WTC11 (cell line): ENCODE results near the gene TATDN2. TPM values are rescaled to one million over a fixed set of nuclear protein-coding genes. Genes with fewer than 3 reads are reported as not detected.

Source experiments
- ATAC-seq: fragments of 200-7000 bp; cut with Tn5 transposase; 2 replicates; pipeline ENCODE4 v1.10.0; 2021; ENCODE audit warnings: mild to moderate bottlenecking, moderate library complexity
- CTCF ChIA-PET: fragments of 300-600 bp; sonication (Branson Sonifier 250); formaldehyde crosslinking; loops from one replicate; lab custom pipeline; 2021; ENCODE audit warnings: antibody characterized with exemption; lab: Charles Lee
- POLR2A ChIA-PET: fragments of 350-600 bp; sonication (Branson Sonifier 250); formaldehyde crosslinking; loops from one replicate; lab custom pipeline; 2021; ENCODE audit warnings: antibody characterized with exemption; lab: Charles Lee
- DNase-seq: peaks from one replicate; pipeline ENCODE4 v3.0.0; 2021; ENCODE audit warnings: low spot score
- H3K27ac Mint-ChIP-seq: 2 replicates; pipeline ENCODE4 v1.8.0; 2021; ENCODE audit warnings: mixed read lengths
- H3K27me3 Mint-ChIP-seq: 2 replicates; pipeline ENCODE4 v1.8.0; 2021; ENCODE audit warnings: low read depth, mild to moderate bottlenecking, moderate library complexity, mixed read lengths
- H3K36me3 Mint-ChIP-seq: 2 replicates; pipeline ENCODE4 v1.8.0; 2021; ENCODE audit warnings: mixed read lengths
- H3K4me1 Mint-ChIP-seq: 2 replicates; pipeline ENCODE4 v1.8.0; 2022; ENCODE audit warnings: mixed read lengths
- H3K4me3 Mint-ChIP-seq: 2 replicates; pipeline ENCODE4 v1.8.0; 2021; ENCODE audit warnings: mild to moderate bottlenecking, moderate library complexity, mixed read lengths
- H3K9me3 Mint-ChIP-seq: 2 replicates; pipeline ENCODE4 v1.8.0; 2021; ENCODE audit warnings: mixed read lengths
- AFF4 ChIP-seq: sonication (generic); formaldehyde crosslinking; IDR thresholded peaks from 2 replicates; pipeline ENCODE4 v1.8.1; 2023; ENCODE audit warnings: mild to moderate bottlenecking, missing genetic modification reagents, borderline replicate concordance
- ATF1 ChIP-seq: sonication (generic); formaldehyde crosslinking; IDR thresholded peaks from 2 replicates; pipeline ENCODE4 v1.8.1; 2023; ENCODE audit warnings: mild to moderate bottlenecking, moderate library complexity, missing genetic modification reagents
- ATF2 ChIP-seq: sonication (generic); formaldehyde crosslinking; IDR thresholded peaks from 2 replicates; pipeline ENCODE4 v1.8.1; 2022; ENCODE audit warnings: low read depth, missing genetic modification reagents, borderline replicate concordance
- CREB1 ChIP-seq: sonication (generic); formaldehyde crosslinking; IDR thresholded peaks from 2 replicates; pipeline ENCODE4 v1.8.0; 2023; ENCODE audit warnings: mild to moderate bottlenecking, missing genetic modification reagents
- ETV6 ChIP-seq: sonication (generic); formaldehyde crosslinking; IDR thresholded peaks from 2 replicates; pipeline ENCODE4 v1.8.1; 2022; ENCODE audit warnings: mild to moderate bottlenecking, missing genetic modification reagents
- FOXJ3 ChIP-seq: sonication (generic); formaldehyde crosslinking; IDR thresholded peaks from 2 replicates; pipeline ENCODE4 v1.9.0; 2021; ENCODE audit warnings: missing genetic modification reagents, mild to moderate bottlenecking, borderline replicate concordance
- GRHL2 ChIP-seq: fragments of 250-450 bp; sonication (Bioruptor Pico); IDR thresholded peaks from 2 replicates; pipeline ENCODE4 v1.8.0; 2022; ENCODE audit warnings: mild to moderate bottlenecking, moderate library complexity; ENCODE audit not compliant: insufficient replicate concordance, severe bottlenecking
- GTF2I ChIP-seq: fragments of 250-450 bp; sonication (Bioruptor Pico); conservative IDR thresholded peaks from 2 replicates; pipeline ENCODE4 v1.4.0; 2021; ENCODE audit warnings: mild to moderate bottlenecking
- JAZF1 ChIP-seq: fragments of 250-450 bp; sonication (Bioruptor Pico); IDR thresholded peaks from 2 replicates; pipeline ENCODE4 v1.9.0; 2021; ENCODE audit warnings: moderate library complexity, mild to moderate bottlenecking, inconsistent platforms
- MLX ChIP-seq: sonication (generic); formaldehyde crosslinking; IDR thresholded peaks from 2 replicates; pipeline ENCODE4 v1.8.1; 2023; ENCODE audit warnings: mild to moderate bottlenecking, missing genetic modification reagents, moderate library complexity
- NR1H2 ChIP-seq: sonication (generic); formaldehyde crosslinking; IDR thresholded peaks from 2 replicates; pipeline ENCODE4 v1.9.0; 2021; ENCODE audit warnings: mild to moderate bottlenecking, moderate library complexity, missing genetic modification reagents
- NR3C1 ChIP-seq: sonication (generic); formaldehyde crosslinking; conservative IDR thresholded peaks from 2 replicates; pipeline ENCODE4 v1.8.1; 2023; ENCODE audit warnings: low read depth, mild to moderate bottlenecking, missing genetic modification reagents
- USF1 ChIP-seq: sonication (generic); formaldehyde crosslinking; IDR thresholded peaks from 2 replicates; pipeline ENCODE4 v1.8.0; 2022; ENCODE audit warnings: mild to moderate bottlenecking, missing genetic modification reagents
- ZNF121 ChIP-seq: sonication (generic); formaldehyde crosslinking; IDR thresholded peaks from 2 replicates; pipeline ENCODE4 v1.8.0; 2023; ENCODE audit warnings: missing genetic modification reagents
- total RNA-seq: library from RNA; stranded (reverse); gene quantifications from 3 replicates; pipeline ENCODE4 v1.2.3, GENCODE V29; 2021
- TF ChIP-seq, protein P1 (sequence below): sonication (generic); formaldehyde crosslinking; IDR thresholded peaks from 2 replicates; pipeline ENCODE4 v1.8.0; 2022; ENCODE audit warnings: mild to moderate bottlenecking, missing genetic modification reagents

Gene TATDN2
- total RNA-seq, 1 experiment from 2014 or later = 31.7 TPM

DNA sequence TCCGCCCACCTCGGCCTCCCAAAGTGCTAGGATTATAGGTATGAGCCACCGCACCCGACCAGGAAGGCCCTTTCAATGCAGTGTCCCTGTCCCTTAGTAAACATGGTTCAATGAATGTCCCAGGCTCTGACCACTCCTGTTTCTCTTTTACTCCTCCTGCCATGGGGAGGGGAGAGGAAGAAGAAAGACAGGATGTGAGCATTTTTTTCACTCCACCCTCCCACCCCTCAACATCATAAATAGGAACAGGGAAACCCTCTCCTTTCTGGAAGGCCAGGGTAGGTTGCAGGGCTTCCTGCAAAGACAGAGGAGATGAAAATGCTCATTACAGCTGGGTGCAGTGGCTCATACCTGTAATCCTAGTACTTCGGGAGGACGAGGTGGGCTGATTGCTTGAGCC lies 7.5 kb upstream of the TATDN2 start (continued):
- TF ChIP-seq USF1 (CRISPR knock-in tag) (no peak), FOXJ3 (no peak), ZNF121 (CRISPR knock-in tag) (no peak), JAZF1 (CRISPR knock-in tag) (no peak), ETV6 (CRISPR knock-in tag) (no peak)

- Mint-ChIP-seq H3K36me3 (peaks cover 22% of the 10 kb centered on the region), H3K4me3 (no peak overlapping the region), H3K9me3 (peaks cover 31% of the 10 kb centered on the region), H3K27ac (peak overlapping the region; percentile 77; the same call in 1 of the 2 replicates), H3K27me3 (peaks cover 23% of the 10 kb centered on the region), H3K4me1 (peaks cover 14% of the 10 kb centered on the region)
- ATAC-seq (no peak), DNase-seq (no peak)
- POLR2A ChIA-PET = interaction anchor here (0.7 kb wide), 1 partner anchor 16 kb away, joined by 3 read pairs; no protein-coding TSS in a partner anchor
- CTCF ChIA-PET = no interaction called here
- TF ChIP-seq ATF1 = no peak
- no peak for TF ChIP-seq USF1 (CRISPR knock-in tag)
These were observed 5.8 kb upstream of the TATDN2 start for GRCh38 chr3:10242182-10243065.

DNA sequence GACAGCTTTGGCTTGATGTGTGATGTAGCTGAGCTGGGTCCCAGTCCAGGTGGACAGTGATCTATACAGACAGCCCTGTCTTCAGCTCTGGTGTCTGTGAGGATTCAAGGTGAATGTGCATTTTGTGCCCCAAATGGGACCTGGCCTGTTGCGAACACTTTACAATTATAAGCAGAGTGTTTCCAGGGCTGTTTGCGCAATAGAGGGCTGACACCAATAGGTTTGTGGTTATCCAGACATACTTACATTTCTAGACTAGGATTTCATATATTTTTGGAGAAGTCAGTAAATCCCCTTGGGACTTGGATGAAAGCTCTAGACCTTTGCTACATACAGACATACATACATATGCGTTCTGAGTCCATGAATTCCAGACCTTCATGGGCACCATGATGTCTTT lies 4.2 kb upstream of the TATDN2 start:
- Mint-ChIP-seq H3K4me1 (peaks cover 9% of the 10 kb centered on the region), H3K36me3 (peaks cover 27% of the 10 kb centered on the region), H3K9me3 (peaks cover 32% of the 10 kb centered on the region), H3K4me3 (no peak overlapping the region), H3K27ac (no peak overlapping the region), H3K27me3 (peaks cover 30% of the 10 kb centered on the region)
- ATAC-seq (no peak), DNase-seq (no peak)
- CTCF ChIA-PET = no interaction called here
- POLR2A ChIA-PET = no interaction called here
- TF ChIP-seq ATF1 = no peak

DNA sequence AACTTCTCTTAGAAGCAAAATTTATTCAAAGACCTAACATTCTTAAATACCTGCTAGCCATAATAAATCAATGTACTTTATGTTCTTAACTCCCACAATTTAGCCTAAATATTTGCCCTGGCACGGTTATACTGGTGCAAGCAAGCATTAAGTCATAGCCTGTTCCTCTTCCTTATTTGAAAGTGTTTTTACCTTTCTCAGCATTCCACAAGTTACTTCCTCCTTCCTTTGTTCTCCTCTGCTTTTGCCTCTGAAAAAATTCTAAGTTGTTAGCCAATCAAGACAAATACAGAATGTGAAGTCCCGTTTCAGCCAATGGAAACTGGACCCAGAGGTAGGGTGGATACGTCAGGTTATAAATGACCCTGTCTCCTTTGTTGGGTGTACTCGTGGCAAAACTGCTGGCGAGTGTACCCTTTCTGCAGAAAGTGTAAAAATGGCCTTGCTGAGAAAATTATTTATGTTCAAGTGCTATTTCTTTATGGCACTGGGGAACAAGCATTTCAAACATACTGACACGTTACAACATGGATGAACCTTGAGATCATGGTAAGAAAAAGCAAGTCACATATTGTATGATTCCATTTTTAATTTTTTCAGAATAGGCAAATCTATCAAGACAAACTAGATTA lies 3.1 kb upstream of the TATDN2 start:
- ChIA-PET CTCF (no interaction called here), POLR2A (no interaction called here)
- Mint-ChIP-seq H3K4me3 (no peak overlapping the region), H3K27ac (no peak overlapping the region), H3K27me3 (peaks cover 30% of the 10 kb centered on the region), H3K4me1 (peaks cover 16% of the 10 kb centered on the region), H3K9me3 (peaks cover 32% of the 10 kb centered on the region), H3K36me3 (peaks cover 25% of the 10 kb centered on the region)
- DNase-seq = no peak
- ATAC-seq = no peak
- TF ChIP-seq GTF2I (CRISPR knock-in tag) (no peak), NR1H2 (CRISPR knock-in tag) (no peak), AFF4 (CRISPR knock-in tag) (no peak), NR3C1 (CRISPR knock-in tag) (no peak), FOXJ3 (no peak), ATF2 (CRISPR knock-in tag) (no peak), GRHL2 (CRISPR knock-in tag) (no peak), CREB1 (CRISPR knock-in tag) (no peak), ATF1 (no peak), MLX (CRISPR knock-in tag) (no peak)
- TF ChIP-seq, protein P1, sequence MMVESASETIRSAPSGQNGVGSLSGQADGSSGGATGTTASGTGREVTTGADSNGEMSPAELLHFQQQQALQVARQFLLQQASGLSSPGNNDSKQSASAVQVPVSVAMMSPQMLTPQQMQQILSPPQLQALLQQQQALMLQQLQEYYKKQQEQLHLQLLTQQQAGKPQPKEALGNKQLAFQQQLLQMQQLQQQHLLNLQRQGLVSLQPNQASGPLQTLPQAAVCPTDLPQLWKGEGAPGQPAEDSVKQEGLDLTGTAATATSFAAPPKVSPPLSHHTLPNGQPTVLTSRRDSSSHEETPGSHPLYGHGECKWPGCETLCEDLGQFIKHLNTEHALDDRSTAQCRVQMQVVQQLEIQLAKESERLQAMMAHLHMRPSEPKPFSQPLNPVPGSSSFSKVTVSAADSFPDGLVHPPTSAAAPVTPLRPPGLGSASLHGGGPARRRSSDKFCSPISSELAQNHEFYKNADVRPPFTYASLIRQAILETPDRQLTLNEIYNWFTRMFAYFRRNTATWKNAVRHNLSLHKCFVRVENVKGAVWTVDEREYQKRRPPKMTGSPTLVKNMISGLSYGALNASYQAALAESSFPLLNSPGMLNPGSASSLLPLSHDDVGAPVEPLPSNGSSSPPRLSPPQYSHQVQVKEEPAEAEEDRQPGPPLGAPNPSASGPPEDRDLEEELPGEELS = no peak
